ENCODE measurements around the gene PON3.

- TF ChIP-seq YY1 (IDR thresholded peaks at IDR 0.05; ENCODE audit: insufficient read depth, insufficient read length), result no peak
- TF ChIP-seq ZNF274 (IDR thresholded peaks at IDR 0.05; ENCODE audit: low read depth, low read length), result no peak
Observed at GRCh38 chr7:95389516-95389915, 6.7 kb downstream of the PON3 start.
